PC-9 (cell line): Measurements from ENCODE around the gene EWSR1. TPM values are rescaled to one million over a fixed set of nuclear protein-coding genes. Genes with fewer than 3 reads are reported as not detected.

Experiments
- BruUV-seq: library from RNA; stranded (reverse); fragments of 400-500 nt; replicated peaks from 2 replicates; lab custom pipeline; 2021; lab: Mats Ljungman, UMichigan
- CTCF ChIA-PET: fragments of 300-600 bp; sonication (Branson Sonifier 250); formaldehyde crosslinking; loops from one replicate; lab custom pipeline; 2022; ENCODE audit warnings: antibody characterized with exemption; lab: Charles Lee
- POLR2A ChIA-PET: fragments of 300-600 bp; sonication (Branson Sonifier 250); formaldehyde crosslinking; loops from one replicate; lab custom pipeline; 2022; ENCODE audit warnings: antibody characterized with exemption; ENCODE audit not compliant: unreplicated experiment; lab: Charles Lee
- DNase-seq, 2 experiments: peaks; one replicate each; pipeline versions ENCODE4 v3.0.0 to v3.0.0-alpha.2; 2015 to 2022; ENCODE audit warnings: mixed read lengths in 1 of 2
- H2AFZ ChIP-seq: fragments of 200-600 bp; sonication (generic); 2 replicates; pipeline ENCODE4 v1.8.1; 2017; ENCODE audit warnings: antibody characterized with exemption
- H3F3A ChIP-seq: fragments of 200-600 bp; sonication (generic); 2 replicates; pipeline ENCODE4 v1.8.1; 2017; ENCODE audit warnings: antibody characterized with exemption, mild to moderate bottlenecking, low read depth; ENCODE audit not compliant: insufficient read depth
- H3K27ac ChIP-seq: fragments of 200-600 bp; sonication (generic); 2 replicates; pipeline ENCODE4 v1.6.1; 2016; ENCODE audit warnings: mixed run types
- H3K27me3 ChIP-seq: fragments of 200-600 bp; sonication (generic); 2 replicates; pipeline ENCODE4 v1.6.1; 2016; ENCODE audit warnings: low read depth, mixed run types; ENCODE audit not compliant: insufficient read depth
- H3K36me3 ChIP-seq: fragments of 200-600 bp; sonication (generic); 2 replicates; pipeline ENCODE4 v1.6.1; 2016; ENCODE audit warnings: low read depth, mixed run types
- H3K4me1 ChIP-seq: fragments of 200-600 bp; sonication (generic); replicated peaks from 2 replicates; pipeline ENCODE4 v1.6.1; 2016; ENCODE audit warnings: mixed run types; ENCODE audit not compliant: insufficient read depth
- H3K4me2 ChIP-seq: fragments of 200-600 bp; sonication (generic); 2 replicates; pipeline ENCODE4 v1.6.1; 2017; ENCODE audit warnings: mixed run types
- H3K4me3 ChIP-seq: fragments of 200-600 bp; sonication (generic); 2 replicates; pipeline ENCODE4 v1.6.1; 2016; ENCODE audit warnings: mixed run types
- H3K79me2 ChIP-seq: fragments of 200-600 bp; sonication (generic); 2 replicates; pipeline ENCODE4 v1.6.1; 2017; ENCODE audit warnings: low read depth, mixed run types
- H3K9me2 ChIP-seq: fragments of 200-600 bp; sonication (generic); 2 replicates; pipeline ENCODE4 v1.8.1; 2017; ENCODE audit warnings: mild to moderate bottlenecking; ENCODE audit not compliant: insufficient read depth
- H3K9me3 ChIP-seq: fragments of 200-600 bp; sonication (generic); 2 replicates; pipeline ENCODE4 v1.8.1; 2016; ENCODE audit warnings: low read depth; ENCODE audit not compliant: insufficient read depth
- H4K20me1 ChIP-seq: fragments of 200-600 bp; sonication (generic); 2 replicates; pipeline ENCODE4 v1.8.1; 2017; ENCODE audit not compliant: insufficient read depth
- CTCF ChIP-seq: fragments of 200-600 bp; sonication (generic); conservative IDR thresholded peaks from 2 replicates; pipeline ENCODE4 v1.6.1; 2017; ENCODE audit warnings: mixed run types, antibody characterized with exemption, mild to moderate bottlenecking, moderate library complexity
- EZH2 ChIP-seq: fragments of 200-600 bp; sonication (generic); IDR thresholded peaks from 2 replicates; pipeline ENCODE4 v1.8.0; 2017; ENCODE audit warnings: antibody characterized with exemption, low read depth
- intact Hi-C: fragments of 100-400 bp; cut with micrococcal nuclease; formaldehyde crosslinking; loops from one replicate; pipeline ENCODE4 v1.10.0; 2022; ENCODE audit not compliant: unreplicated experiment
- total RNA-seq: library from RNA; stranded (reverse); gene quantifications from 2 replicates; pipeline ENCODE4 v1.2.3, GENCODE V29; 2021

Gene EWSR1
- total RNA-seq, 1 experiment from 2014 or later = 200 TPM

GRCh38 chr22:29311464-29312217 is 43.6 kb downstream of the EWSR1 start:
- Histone ChIP-seq H3K79me2 (0 out of 2 replicates have a peak, but pooled peaks cover 7% of the 10 kb centered on the region), H3K4me3 (no peak overlapping the region)
- BruUV-seq = no TSS peak

GRCh38 chr22:29312218-29313125 is 44.4 kb downstream of the EWSR1 start:
- CTCF ChIA-PET = no interaction called here
- H3K27me3 ChIP-seq = no peaks in the 10 kb centered on the region
- H4K20me1 ChIP-seq = no peaks in the 10 kb centered on the region
- 0 out of 2 replicates have a peak, but pooled peaks cover 5% of the 10 kb centered on the region for H3K79me2 ChIP-seq
- H3K4me3 ChIP-seq = no peak overlapping the region
- peaks cover 27% of the 10 kb centered on the region for H3K4me1 ChIP-seq
- no TSS peak for BruUV-seq
- no peak overlapping the region for H2AFZ ChIP-seq
- H3F3A ChIP-seq = peaks cover 16% of the 10 kb centered on the region; the same call in 1 of the 2 replicates
- H3K4me2 ChIP-seq = no peak overlapping the region
- H3K9me2 ChIP-seq = no peaks in the 10 kb centered on the region
- H3K36me3 ChIP-seq = no peaks in the 10 kb centered on the region
- no peaks in the 10 kb centered on the region for H3K9me3 ChIP-seq
- no peak for TF ChIP-seq EZH2
- no peak for TF ChIP-seq CTCF
- intact Hi-C loops = no loop called here
- DNase-seq = no peak
- POLR2A ChIA-PET = interaction anchor here (0.6 kb wide), 1 partner anchor 8 kb away, joined by 3 read pairs; no protein-coding TSS in a partner anchor
- no peak overlapping the region for H3K27ac ChIP-seq

More at GRCh38 chr22:29311464-29312217, 43.6 kb downstream of the EWSR1 start:
- no peak for DNase-seq
- no peak overlapping the region for H2AFZ ChIP-seq
- ChIA-PET POLR2A (interaction anchor here (0.6 kb wide), 1 partner anchor 9 kb away, joined by 3 read pairs; no protein-coding TSS in a partner anchor), CTCF (no interaction called here)
- H3K36me3 ChIP-seq = no peaks in the 10 kb centered on the region
- no peaks in the 10 kb centered on the region for H3K9me2 ChIP-seq
- intact Hi-C loops = loop anchor here (1.0 kb wide), 1 partner anchor 33 kb away; no protein-coding TSS in a partner anchor
- H3F3A ChIP-seq = peaks cover 16% of the 10 kb centered on the region; the same call in 1 of the 2 replicates
- TF ChIP-seq EZH2 (no peak), CTCF (no peak)
- H4K20me1 ChIP-seq = no peaks in the 10 kb centered on the region
- no peak overlapping the region for H3K27ac ChIP-seq
- H3K4me2 ChIP-seq = peak overlapping the region; percentile 31; the same call in 1 of the 2 replicates
- H3K27me3 ChIP-seq = no peaks in the 10 kb centered on the region
- no peaks in the 10 kb centered on the region for H3K9me3 ChIP-seq
- peaks cover 28% of the 10 kb centered on the region for H3K4me1 ChIP-seq

- H3K27me3 ChIP-seq = no peaks in the 10 kb centered on the region
- H3K4me3 ChIP-seq = no peak overlapping the region
- no peak overlapping the region for H3K27ac ChIP-seq
- H3K36me3 ChIP-seq = no peaks in the 10 kb centered on the region
- intact Hi-C loops = no loop called here
- ChIA-PET POLR2A (no interaction called here), CTCF (no interaction called here)
- no peak overlapping the region for H2AFZ ChIP-seq
- H4K20me1 ChIP-seq = no peaks in the 10 kb centered on the region
- no peaks in the 10 kb centered on the region for H3K9me2 ChIP-seq
- DNase-seq = no peak
- no peaks in the 10 kb centered on the region for H3K79me2 ChIP-seq
- no peak for TF ChIP-seq EZH2
- no peak; the same call in 1 of the 2 replicates for TF ChIP-seq CTCF
- BruUV-seq = no TSS peak
- peaks cover 16% of the 10 kb centered on the region; the same call in 1 of the 2 replicates for H3F3A ChIP-seq
- no peak overlapping the region for H3K4me2 ChIP-seq
- peaks cover 23% of the 10 kb centered on the region for H3K4me1 ChIP-seq
- no peaks in the 10 kb centered on the region for H3K9me3 ChIP-seq
Observed at GRCh38 chr22:29313126-29313575, 45.1 kb downstream of the EWSR1 start.
